Measurements from ENCODE around the gene NDUFV3. TPM values are rescaled to one million over a fixed set of nuclear protein-coding genes. Genes with fewer than 3 reads are reported as not detected.

NDUFV3 gene
- total RNA-seq, 2 experiments from 2014 or later: 11.5 to 12.5 TPM

DNA sequence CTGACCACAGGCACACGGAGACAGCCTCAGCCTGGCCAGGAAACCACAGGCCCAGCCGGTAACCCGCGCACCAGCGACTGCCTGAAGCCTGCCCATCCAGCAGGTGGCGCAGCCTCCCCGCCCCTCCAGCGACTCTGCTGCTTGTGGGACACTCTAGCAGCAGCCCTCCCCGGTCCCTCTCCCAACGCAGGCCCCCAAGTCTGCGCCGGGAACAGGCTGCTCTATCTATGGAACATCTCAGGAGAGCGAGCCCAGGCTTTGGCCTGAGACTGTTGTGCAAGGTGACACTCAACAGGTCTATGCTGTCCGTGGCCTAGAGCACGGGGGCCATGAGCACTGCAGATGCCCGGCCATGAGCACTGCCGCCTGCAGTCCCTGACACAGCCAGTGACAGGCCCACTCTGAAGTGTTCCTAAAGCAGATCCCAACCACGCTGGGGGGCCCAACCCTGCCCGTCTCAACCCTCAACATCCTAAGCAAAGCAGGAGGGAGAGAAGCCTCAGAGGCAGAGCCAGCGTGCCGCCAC, 42.2 kb upstream of the NDUFV3 start:
- CTCF ChIA-PET: no interaction called here
- Mint-ChIP-seq H3K27ac (no peak overlapping the region), H3K4me1 (ENCODE audit: low read depth) (peaks cover 3% of the 10 kb centered on the region), H3K36me3 (ENCODE audit: low read depth) (peaks cover 56% of the 10 kb centered on the region), H3K27me3 (ENCODE audit: low read depth) (no peaks in the 10 kb centered on the region), H3K9me3 (no peaks in the 10 kb centered on the region), H3K4me3 (no peak overlapping the region)
- DNase-seq: peak; percentile 27
- intact Hi-C loops (cut with micrococcal nuclease): no loop called here

DNA sequence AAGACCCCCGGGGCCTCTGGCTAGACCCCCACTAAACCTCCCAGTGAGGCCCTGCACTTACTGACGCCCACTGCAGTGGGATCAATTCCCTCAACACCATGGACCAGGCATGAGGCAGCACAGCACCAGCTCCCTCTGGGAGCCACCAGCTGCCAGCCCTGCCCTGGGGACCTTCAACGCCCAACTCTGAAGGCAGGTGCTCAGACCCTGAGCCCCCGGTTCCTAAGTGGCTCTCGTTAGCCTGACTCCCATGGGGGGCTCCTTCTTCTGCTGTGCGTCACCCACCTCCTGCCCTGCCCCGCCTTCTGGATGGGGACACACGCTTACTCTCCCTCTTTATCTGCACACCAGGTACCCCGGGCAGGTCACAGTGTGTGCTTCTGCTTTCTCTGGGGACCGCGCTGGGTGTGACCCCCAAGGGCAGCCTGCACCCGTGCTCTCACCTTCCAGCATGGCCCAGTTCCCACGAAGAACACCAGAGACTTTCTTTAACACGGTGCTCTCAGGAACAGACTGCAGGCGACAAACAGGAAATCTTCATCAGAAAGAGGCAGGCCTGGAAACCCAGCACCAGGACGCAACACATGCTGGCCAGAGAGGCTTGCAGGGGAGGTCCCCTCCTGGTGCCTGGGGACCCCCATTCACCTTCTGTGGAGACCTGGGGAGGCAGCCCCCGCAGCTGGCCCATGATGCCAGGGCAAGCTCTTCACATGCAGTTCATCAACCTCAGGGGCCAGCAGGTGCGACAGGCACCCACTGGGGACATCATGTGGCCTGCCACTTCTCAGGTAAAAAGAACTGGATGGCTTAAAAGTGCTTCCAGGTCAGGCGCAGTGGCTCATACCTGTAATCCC, 41.1 kb upstream of the NDUFV3 start:
- Mint-ChIP-seq H3K27me3 (ENCODE audit: low read depth) (no peaks in the 10 kb centered on the region), H3K36me3 (ENCODE audit: low read depth) (peaks cover 51% of the 10 kb centered on the region), H3K4me3 (no peak overlapping the region), H3K27ac (no peak overlapping the region), H3K9me3 (no peaks in the 10 kb centered on the region), H3K4me1 (ENCODE audit: low read depth) (peaks cover 3% of the 10 kb centered on the region)
- intact Hi-C loops (cut with micrococcal nuclease): no loop called here
- DNase-seq: no peak
- CTCF ChIA-PET: no interaction called here

DNA sequence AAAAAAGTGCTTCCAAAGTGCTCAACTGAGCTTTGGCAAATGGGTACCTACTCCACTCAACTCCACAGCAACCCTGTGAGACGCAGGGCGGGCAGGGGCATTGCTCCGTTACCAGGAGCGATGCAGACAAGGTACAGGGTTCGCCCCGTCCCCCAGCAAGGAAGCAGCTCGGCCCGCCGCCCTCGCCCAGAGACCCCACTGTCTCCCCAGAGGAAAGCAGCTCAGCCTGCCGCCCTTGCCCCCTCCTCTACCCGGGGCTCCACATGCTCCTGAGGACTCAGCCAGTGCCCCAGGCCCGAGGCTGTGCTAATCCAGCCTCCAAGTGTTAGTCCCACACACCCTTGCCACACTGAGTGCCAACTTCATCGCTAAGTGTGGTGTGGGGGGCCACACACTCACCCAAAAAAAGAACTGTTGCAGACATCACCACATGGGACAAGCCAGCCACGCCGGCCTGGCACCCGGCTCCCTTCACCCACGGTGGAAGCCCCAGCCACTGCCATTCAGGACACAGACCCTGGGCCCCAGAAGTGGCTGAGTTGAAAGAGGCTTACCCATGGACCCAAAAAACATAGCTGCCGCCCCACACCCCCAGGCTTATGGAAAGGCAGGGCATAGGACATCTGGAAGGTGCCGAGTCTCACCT, 40.1 kb upstream of the NDUFV3 start:
- Mint-ChIP-seq H3K4me3 (no peak overlapping the region), H3K9me3 (no peaks in the 10 kb centered on the region), H3K36me3 (ENCODE audit: low read depth) (peaks cover 51% of the 10 kb centered on the region), H3K4me1 (ENCODE audit: low read depth) (peaks cover 3% of the 10 kb centered on the region), H3K27ac (no peak overlapping the region), H3K27me3 (ENCODE audit: low read depth) (no peaks in the 10 kb centered on the region)
- intact Hi-C loops (cut with micrococcal nuclease): no loop called here
- CTCF ChIA-PET: no interaction called here
- no peak for DNase-seq

DNA sequence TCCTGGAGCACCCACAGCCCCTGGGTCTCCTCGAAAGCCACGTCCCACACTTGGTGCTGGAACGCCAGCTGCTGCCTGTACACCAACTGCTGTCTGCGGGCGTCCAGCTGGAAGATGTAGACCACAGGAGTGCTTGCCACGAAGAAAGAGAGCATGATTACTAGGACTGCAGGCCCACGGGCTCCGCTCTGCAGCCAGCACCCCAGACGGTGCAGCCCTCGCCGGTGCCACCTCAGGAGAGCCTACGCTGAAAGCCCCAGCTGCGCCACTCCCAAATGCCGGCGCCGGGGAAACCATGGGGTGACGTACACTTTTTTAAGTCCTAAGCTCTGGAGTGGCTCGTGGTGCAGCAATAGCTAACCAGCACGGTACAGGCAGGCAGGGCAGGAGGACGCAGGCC, 39.5 kb upstream of the NDUFV3 start:
- Mint-ChIP-seq H3K36me3 (ENCODE audit: low read depth) (peaks cover 47% of the 10 kb centered on the region), H3K27ac (no peak overlapping the region), H3K4me1 (ENCODE audit: low read depth) (peaks cover 3% of the 10 kb centered on the region), H3K9me3 (no peaks in the 10 kb centered on the region), H3K4me3 (no peak overlapping the region), H3K27me3 (ENCODE audit: low read depth) (no peaks in the 10 kb centered on the region)
- DNase-seq: no peak
- intact Hi-C loops (cut with micrococcal nuclease): no loop called here
- CTCF ChIA-PET: no interaction called here

DNA sequence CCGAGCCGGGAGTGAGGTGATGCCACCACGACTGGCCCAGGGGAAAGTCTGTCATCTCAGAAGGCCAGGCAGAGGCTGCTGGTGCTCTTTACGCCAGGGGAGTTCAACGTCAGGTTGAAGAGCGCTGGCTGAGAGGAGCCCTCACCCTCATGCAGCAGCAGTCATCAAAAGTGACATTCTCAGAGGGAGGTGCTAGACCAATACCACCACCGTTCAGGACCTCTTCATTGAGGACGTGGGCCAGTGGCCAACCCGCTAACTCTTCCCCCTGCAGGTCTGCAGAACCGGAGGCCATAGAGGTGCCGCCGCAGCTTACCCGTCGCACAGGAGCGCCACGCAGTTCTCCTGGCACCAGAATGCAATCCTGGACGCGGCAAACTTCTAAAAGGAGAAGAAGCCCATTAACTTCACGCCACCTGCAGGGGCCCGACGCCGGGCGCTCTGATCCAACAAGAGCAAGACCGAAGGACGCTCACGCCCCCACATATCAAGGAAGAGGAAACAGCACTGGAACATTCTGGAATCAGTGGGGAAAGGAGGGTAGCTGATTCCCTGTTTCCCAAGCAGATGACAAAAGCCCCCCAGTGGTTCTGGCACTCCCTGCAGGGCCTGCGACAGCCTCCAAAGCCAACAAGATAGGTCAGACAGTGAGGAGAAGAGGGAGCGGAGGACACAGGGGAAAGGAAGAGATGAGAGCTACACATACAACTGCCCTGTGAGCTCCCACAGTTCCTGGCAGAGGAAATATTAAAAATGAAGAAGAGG, 38.7 kb upstream of the NDUFV3 start:
- intact Hi-C loops (cut with micrococcal nuclease): no loop called here
- no peak for DNase-seq
- Mint-ChIP-seq H3K4me3 (no peak overlapping the region), H3K4me1 (ENCODE audit: low read depth) (peaks cover under 1% of the 10 kb centered on the region), H3K27me3 (ENCODE audit: low read depth) (no peaks in the 10 kb centered on the region), H3K9me3 (no peaks in the 10 kb centered on the region), H3K36me3 (ENCODE audit: low read depth) (peaks cover 43% of the 10 kb centered on the region), H3K27ac (no peak overlapping the region)
- CTCF ChIA-PET: interaction anchor here (0.6 kb wide), 1 partner anchor 413 kb away, joined by 5 read pairs; no protein-coding TSS in a partner anchor

DNA sequence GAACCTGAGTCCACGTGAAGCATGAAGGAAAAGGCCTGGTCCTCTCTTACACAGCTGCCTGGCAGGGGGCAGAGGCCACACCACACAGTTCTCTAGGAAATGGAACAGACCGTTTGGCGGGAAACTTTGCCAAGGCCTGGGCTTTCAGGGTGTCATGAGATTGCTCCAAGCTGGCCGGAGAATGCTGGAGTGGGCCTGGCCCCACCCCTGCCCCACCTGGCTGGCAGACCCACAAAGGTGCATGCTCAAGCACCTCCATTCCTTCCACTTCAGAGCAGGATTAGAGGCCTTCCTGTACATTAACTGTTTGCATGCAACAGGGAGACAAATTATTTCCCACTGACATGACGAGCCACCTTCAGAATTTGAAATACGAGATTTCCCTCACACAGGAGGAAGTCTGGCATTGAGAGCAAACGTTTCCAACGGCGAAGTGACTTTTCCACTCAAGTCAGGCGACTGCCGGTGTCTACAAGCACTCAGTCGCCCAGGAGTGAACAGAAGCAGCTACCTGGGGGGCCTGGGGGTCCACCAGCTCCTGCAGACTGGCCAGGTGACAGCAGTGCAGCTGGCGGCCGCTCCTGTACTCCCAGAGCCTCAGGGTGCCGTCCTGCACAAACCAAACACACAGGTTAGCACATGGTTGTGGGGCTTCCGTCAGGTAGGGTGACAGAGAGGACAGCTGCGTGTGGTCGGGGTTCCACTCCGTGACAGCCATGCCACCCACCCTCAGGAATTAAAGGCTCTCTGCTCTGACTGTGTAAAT, 37.8 kb upstream of the NDUFV3 start:
- intact Hi-C loops (cut with micrococcal nuclease): no loop called here
- Mint-ChIP-seq H3K27ac (no peak overlapping the region), H3K4me3 (no peak overlapping the region), H3K9me3 (no peaks in the 10 kb centered on the region), H3K4me1 (ENCODE audit: low read depth) (no peaks in the 10 kb centered on the region), H3K27me3 (ENCODE audit: low read depth) (no peaks in the 10 kb centered on the region), H3K36me3 (ENCODE audit: low read depth) (peaks cover 36% of the 10 kb centered on the region)
- DNase-seq: no peak
- CTCF ChIA-PET: interaction anchor here (0.6 kb wide), 1 partner anchor 414 kb away, joined by 5 read pairs; no protein-coding TSS in a partner anchor

DNA sequence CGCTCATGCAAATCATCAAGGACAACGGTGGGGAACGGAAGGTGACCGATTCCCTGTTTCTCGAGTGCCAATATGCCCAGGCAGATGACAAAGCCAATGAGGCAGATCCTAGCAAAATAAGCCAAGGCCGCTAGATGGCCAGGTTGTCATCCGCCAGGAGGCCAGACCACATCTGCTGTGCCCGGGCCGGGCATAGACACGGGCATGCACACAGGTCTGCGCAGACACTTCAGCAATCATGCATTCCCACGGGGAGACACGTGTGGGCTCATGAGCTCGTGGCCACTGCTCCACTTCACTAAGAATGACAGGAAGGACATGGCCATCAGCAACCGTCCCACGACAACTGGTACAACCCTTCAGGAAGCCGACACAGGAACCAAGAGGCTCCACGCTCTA, 37.2 kb upstream of the NDUFV3 start:
- CTCF ChIA-PET: no interaction called here
- no peak for DNase-seq
- no peaks in the 10 kb centered on the region for H3K4me1 Mint-ChIP-seq (ENCODE audit: low read depth)
- no peaks in the 10 kb centered on the region for H3K9me3 Mint-ChIP-seq
- H3K27ac Mint-ChIP-seq: no peak overlapping the region
- H3K27me3 Mint-ChIP-seq (ENCODE audit: low read depth): no peaks in the 10 kb centered on the region
- intact Hi-C loops (cut with micrococcal nuclease): no loop called here
- no peak overlapping the region for H3K4me3 Mint-ChIP-seq
- peaks cover 38% of the 10 kb centered on the region for H3K36me3 Mint-ChIP-seq (ENCODE audit: low read depth)

DNA sequence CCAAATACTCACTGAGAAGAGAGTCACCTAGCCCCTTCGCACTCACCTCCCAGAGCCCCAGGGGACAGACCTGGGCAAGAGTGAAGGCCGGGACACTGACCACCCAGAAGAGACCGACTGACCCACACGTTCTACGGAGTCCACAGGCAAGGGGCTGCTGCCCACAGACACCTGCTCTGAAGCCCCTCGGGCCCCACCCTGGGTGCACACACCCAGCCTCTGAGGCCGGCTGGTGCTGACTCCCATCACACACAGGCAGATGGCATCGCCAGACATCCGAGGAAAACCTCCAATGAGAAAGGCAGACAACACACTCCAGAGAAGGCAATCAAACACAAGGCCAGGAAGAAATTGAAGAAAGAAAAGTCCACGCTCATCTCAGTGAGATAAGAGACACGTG, 35.9 kb upstream of the NDUFV3 start:
- Mint-ChIP-seq H3K4me1 (ENCODE audit: low read depth) (no peaks in the 10 kb centered on the region), H3K9me3 (no peaks in the 10 kb centered on the region), H3K4me3 (no peak overlapping the region), H3K27ac (no peak overlapping the region), H3K36me3 (ENCODE audit: low read depth) (peaks cover 33% of the 10 kb centered on the region), H3K27me3 (ENCODE audit: low read depth) (no peaks in the 10 kb centered on the region)
- DNase-seq: no peak
- CTCF ChIA-PET: no interaction called here
- intact Hi-C loops (cut with micrococcal nuclease): no loop called here

DNA sequence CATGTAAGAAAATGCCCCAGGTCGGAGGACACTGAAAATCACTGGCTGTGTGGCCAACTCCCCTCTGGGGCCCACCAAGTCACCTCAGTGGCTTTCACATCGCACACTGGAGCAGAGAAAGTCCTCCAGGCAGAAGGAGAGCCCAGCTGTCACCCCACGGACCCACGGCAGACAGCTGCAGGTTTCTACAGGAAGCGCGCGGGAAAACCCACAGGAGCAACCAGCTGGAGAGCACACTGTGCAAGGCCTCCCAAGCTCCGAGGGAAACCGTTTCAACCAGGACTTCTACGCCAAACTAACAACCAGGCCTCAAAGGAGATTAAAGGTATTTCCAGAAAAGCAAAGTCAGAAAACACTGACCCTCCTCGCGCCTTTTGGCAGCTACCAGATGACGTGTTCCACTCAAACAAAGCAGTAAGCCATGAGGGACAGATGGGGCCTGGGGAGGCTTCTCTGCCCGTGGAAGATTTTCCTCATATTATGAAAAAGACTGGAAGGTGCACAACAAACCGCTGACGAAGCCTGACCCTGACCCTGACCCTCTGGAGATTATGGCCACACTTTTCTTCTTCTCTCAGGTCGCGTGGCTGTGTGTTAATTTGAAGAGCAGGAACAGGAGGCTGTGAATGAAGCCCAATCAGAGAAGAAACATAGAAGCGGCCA, 34.8 kb upstream of the NDUFV3 start:
- intact Hi-C loops (cut with micrococcal nuclease): no loop called here
- Mint-ChIP-seq H3K4me3 (no peak overlapping the region), H3K36me3 (ENCODE audit: low read depth) (peaks cover 33% of the 10 kb centered on the region), H3K27me3 (ENCODE audit: low read depth) (no peaks in the 10 kb centered on the region), H3K9me3 (no peaks in the 10 kb centered on the region), H3K27ac (no peak overlapping the region), H3K4me1 (ENCODE audit: low read depth) (peaks cover 3% of the 10 kb centered on the region)
- CTCF ChIA-PET: no interaction called here
- no peak for DNase-seq

DNA sequence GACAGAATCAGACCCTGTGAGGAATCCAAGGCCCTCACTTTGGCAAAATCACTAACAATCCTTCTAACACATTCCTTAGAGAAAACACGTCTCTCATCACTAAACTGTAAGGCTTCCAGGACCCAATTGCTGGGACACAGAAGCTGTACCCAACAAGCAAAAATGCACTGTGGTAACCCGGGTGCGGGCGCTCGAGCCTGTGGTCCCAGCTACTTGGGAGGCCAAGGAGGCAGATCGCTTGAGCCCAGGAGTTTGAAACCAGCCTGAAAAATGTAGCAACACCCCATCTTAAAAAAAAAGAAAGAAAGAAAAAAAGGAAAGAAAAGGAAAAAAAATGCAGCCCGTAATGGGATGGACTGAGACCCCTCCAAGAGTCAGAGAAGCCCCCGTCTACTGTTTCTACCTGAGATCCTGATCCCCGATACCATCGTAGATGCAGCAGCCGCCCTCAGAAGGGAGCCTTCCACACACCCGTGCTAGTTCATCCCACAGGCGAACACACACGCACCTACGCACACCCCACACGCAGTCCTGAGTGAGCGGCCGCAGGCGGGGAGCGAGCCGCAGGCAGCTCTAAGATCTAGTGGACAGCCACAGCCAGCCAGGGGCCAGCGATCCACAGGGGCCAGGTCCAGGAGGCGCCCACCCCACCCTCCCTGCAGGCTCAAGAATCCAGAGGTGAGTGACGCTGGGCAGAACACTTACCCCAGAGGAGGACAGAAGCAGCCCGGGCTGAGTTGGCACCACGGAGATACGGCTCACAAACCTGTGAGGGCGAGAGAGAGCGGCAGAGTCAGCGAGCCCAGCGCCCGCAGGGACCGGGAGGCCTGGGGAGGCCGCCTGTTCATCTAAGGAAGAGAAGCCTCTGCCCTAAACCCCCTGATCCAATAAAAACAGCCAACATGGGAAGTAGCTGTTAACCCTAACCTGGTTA, 33.9 kb upstream of the NDUFV3 start:
- no peak for DNase-seq
- no peak overlapping the region for H3K4me3 Mint-ChIP-seq
- H3K9me3 Mint-ChIP-seq: no peaks in the 10 kb centered on the region
- CTCF ChIA-PET: no interaction called here
- H3K4me1 Mint-ChIP-seq (ENCODE audit: low read depth): peaks cover 3% of the 10 kb centered on the region
- intact Hi-C loops (cut with micrococcal nuclease): no loop called here
- H3K36me3 Mint-ChIP-seq (ENCODE audit: low read depth): peaks cover 35% of the 10 kb centered on the region
- H3K27me3 Mint-ChIP-seq (ENCODE audit: low read depth): no peaks in the 10 kb centered on the region
- H3K27ac Mint-ChIP-seq: no peak overlapping the region

DNA sequence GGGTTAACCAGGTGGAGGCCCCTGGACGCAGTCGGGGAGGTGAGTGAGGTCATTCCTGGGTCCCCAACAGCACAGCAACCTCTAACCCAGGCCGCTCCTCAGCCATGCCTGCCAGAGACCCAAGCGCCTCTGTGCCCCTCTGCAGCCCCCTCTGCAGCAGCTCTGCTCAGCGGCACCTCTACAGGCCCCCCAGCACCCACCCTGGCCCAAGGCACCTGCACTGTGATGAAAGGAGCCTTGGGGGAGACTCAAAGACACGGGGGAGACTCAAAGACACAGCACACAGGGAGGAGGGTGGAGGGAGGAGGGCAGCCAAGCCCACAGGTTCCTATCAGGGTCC, 33.2 kb upstream of the NDUFV3 start:
- peaks cover 32% of the 10 kb centered on the region for H3K36me3 Mint-ChIP-seq (ENCODE audit: low read depth)
- DNase-seq: no peak
- intact Hi-C loops (cut with micrococcal nuclease): no loop called here

More for the DNA sequence above, 33.2 kb upstream of the NDUFV3 start:
- Mint-ChIP-seq H3K4me3 (no peak overlapping the region), H3K4me1 (ENCODE audit: low read depth) (peaks cover 3% of the 10 kb centered on the region), H3K27me3 (ENCODE audit: low read depth) (no peaks in the 10 kb centered on the region), H3K27ac (no peak overlapping the region), H3K9me3 (no peaks in the 10 kb centered on the region)
- CTCF ChIA-PET: no interaction called here
